SKM-1 (cell line): Measurements from ENCODE around the gene SERTAD1.
"Not testable (repeated sequence)": the region's sequence is repeated elsewhere in the genome, so short reads cannot be mapped to it uniquely, and the experiment has no call there.

ENCODE experiments used
- DNase-seq: peaks from one replicate; lab custom pipeline; 2025; ENCODE audit not compliant: unreplicated experiment; lab: John Stamatoyannopoulos, UW

The SERTAD1 gene

GRCh38 chr19:40425450-40426287, at the start of gene SERTAD1:
TSS of gene SERTAD1 (minus strand) at chr19:40425992. CDS start at chr19:40423546, 2,446 bp downstream.
- DNase-seq: peak; percentile 99

- DNase-seq: no peak
Measured at GRCh38 chr19:40474737-40475136, 48.9 kb upstream of the SERTAD1 start.

GRCh38 chr19:40472516-40472915, 46.7 kb upstream of the SERTAD1 start:
- no peak for DNase-seq

- no peak for DNase-seq
Measured at GRCh38 chr19:40471111-40471510, 45.3 kb upstream of the SERTAD1 start.

- DNase-seq: no peak
Measured at GRCh38 chr19:40469011-40469410, 43.2 kb upstream of the SERTAD1 start.

- DNase-seq: no peak
Measured at GRCh38 chr19:40466985-40467734, 41.4 kb upstream of the SERTAD1 start, which contains the start of gene SPTBN4. TSS of gene SPTBN4 (plus strand) at chr19:40467001. CDS start at chr19:40472622, 5,621 bp downstream.

GRCh38 chr19:40466219-40466984, 40.6 kb upstream of the SERTAD1 start:
- no peak for DNase-seq

GRCh38 chr19:40465557-40466218, 39.9 kb upstream of the SERTAD1 start, which contains the start of gene BLVRB:
TSS of gene BLVRB (minus strand) at chr19:40465745. CDS start at chr19:40465688, 57 bp downstream.
- peak; percentile 97 for DNase-seq

GRCh38 chr19:40465025-40465556, 39.3 kb upstream of the SERTAD1 start:
- peak; percentile 88 for DNase-seq

- peak; percentile 42 for DNase-seq
Measured at GRCh38 chr19:40464059-40465024, 38.5 kb upstream of the SERTAD1 start.

- DNase-seq: not testable (repeated sequence)
Measured at GRCh38 chr19:40463587-40464037, 37.8 kb upstream of the SERTAD1 start.

GRCh38 chr19:40461669-40462221, 36.0 kb upstream of the SERTAD1 start:
- peak; percentile 79 for DNase-seq

- DNase-seq: no peak
Measured at GRCh38 chr19:40460185-40460584, 34.4 kb upstream of the SERTAD1 start.

GRCh38 chr19:40458597-40458974, 32.8 kb upstream of the SERTAD1 start:
- no peak for DNase-seq

GRCh38 chr19:40457953-40458596, 32.3 kb upstream of the SERTAD1 start:
- no peak for DNase-seq

- DNase-seq: no peak
Measured at GRCh38 chr19:40457048-40457447, 31.3 kb upstream of the SERTAD1 start.

GRCh38 chr19:40453943-40454342, 28.2 kb upstream of the SERTAD1 start:
- not testable (repeated sequence) for DNase-seq

GRCh38 chr19:40453151-40453735, 27.5 kb upstream of the SERTAD1 start:
- no peak for DNase-seq
